ENCODE data around the gene MCF2L2.

- TF ChIP-seq ZNF24 (IDR thresholded peaks at IDR 0.05): no peak
- no peak for TF ChIP-seq ZNF615 (CRISPR knock-in tag; IDR thresholded peaks at IDR 0.05; ENCODE audit: borderline replicate concordance)
- TF ChIP-seq NR2F2 (IDR thresholded peaks at IDR 0.05; ENCODE audit: borderline replicate concordance, low read depth): no peak
- TF ChIP-seq ZFX (CRISPR knock-in tag; IDR thresholded peaks at IDR 0.05; ENCODE audit: low read depth): no peak
- TF ChIP-seq SOX5 (CRISPR knock-in tag; IDR thresholded peaks at IDR 0.05; ENCODE audit: borderline replicate concordance): no peak
- TF ChIP-seq POLR2A (IDR thresholded peaks at IDR 0.05; ENCODE audit: insufficient read depth in 1 of 2, low read depth in 2 of 2, low read length in 2 of 2): no peak
- TF ChIP-seq CTCF (CRISPR knock-in tag; IDR thresholded peaks at IDR 0.05): no peak
- TF ChIP-seq POLR2AphosphoS5 (IDR thresholded peaks at IDR 0.05; ENCODE audit: low read depth, low read length): no peak
- TF ChIP-seq, protein P1, sequence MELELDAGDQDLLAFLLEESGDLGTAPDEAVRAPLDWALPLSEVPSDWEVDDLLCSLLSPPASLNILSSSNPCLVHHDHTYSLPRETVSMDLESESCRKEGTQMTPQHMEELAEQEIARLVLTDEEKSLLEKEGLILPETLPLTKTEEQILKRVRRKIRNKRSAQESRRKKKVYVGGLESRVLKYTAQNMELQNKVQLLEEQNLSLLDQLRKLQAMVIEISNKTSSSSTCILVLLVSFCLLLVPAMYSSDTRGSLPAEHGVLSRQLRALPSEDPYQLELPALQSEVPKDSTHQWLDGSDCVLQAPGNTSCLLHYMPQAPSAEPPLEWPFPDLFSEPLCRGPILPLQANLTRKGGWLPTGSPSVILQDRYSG (CRISPR knock-in tag; IDR thresholded peaks at IDR 0.05): no peak
- no peak for TF ChIP-seq MNT (IDR thresholded peaks at IDR 0.05)
- no peak for TF ChIP-seq PATZ1 (CRISPR knock-in tag; IDR thresholded peaks at IDR 0.05)
Observed at GRCh38 chr3:183192650-183193300, 235.6 kb downstream of the MCF2L2 start.

All from HepG2 (cell line).